Measurements from ENCODE around the gene NCS1.

Gene NCS1

DNA sequence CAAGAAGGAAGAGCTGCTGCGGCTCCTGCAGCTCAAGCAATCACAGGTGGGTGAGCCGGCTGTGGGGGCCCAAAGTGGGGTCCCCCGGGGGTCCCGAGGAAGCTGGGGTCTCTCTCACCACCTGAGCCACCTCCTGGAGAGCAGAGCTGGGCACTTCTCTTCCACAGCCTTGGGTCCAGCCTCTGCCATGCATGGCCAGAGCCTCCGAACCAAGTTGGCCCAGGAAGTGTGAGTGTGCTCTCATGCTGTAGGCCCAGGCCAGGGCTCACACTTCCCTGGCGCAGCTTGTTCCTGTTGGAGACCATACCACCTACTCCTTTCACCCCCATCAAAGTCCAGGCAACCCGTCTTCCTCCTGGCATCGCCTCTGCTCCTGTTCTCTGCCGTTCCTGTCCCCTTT, 113.1 kb downstream of the NCS1 start:
- no peaks in the 10 kb centered on the region for H3F3A ChIP-seq (ENCODE audit: control insufficient read depth, insufficient read depth)
- no peaks in the 10 kb centered on the region for H3K9me3 ChIP-seq (ENCODE audit: control insufficient read depth, insufficient read depth, low read length)
- H3K4me2 ChIP-seq (ENCODE audit: low read length) = no peak overlapping the region
- no peak overlapping the region for H3K4me3 ChIP-seq (ENCODE audit: low read length)
- H4K20me1 ChIP-seq (ENCODE audit: control insufficient read depth, insufficient read depth, low read depth, low read length) = no peaks in the 10 kb centered on the region
- H3K27me3 ChIP-seq (ENCODE audit: control insufficient read depth, low read length) = no peaks in the 10 kb centered on the region
- H3K4me1 ChIP-seq (ENCODE audit: control insufficient read depth, low read length) = no peaks in the 10 kb centered on the region
- H3K27ac ChIP-seq (ENCODE audit: low read depth, low read length) = no peak overlapping the region
- H3K9me2 ChIP-seq (replicated peaks; ENCODE audit: control insufficient read depth, low read length) = no peaks in the 10 kb centered on the region
- H3K36me3 ChIP-seq (ENCODE audit: control insufficient read depth, low read length) = no peaks in the 10 kb centered on the region
- no peaks in the 10 kb centered on the region for H3K79me2 ChIP-seq (ENCODE audit: control insufficient read depth, low read length)
- no peak for TF ChIP-seq EZH2phosphoT487 (IDR thresholded peaks at IDR 0.05; ENCODE audit: borderline replicate concordance, low read length)
- TF ChIP-seq, protein P1, sequence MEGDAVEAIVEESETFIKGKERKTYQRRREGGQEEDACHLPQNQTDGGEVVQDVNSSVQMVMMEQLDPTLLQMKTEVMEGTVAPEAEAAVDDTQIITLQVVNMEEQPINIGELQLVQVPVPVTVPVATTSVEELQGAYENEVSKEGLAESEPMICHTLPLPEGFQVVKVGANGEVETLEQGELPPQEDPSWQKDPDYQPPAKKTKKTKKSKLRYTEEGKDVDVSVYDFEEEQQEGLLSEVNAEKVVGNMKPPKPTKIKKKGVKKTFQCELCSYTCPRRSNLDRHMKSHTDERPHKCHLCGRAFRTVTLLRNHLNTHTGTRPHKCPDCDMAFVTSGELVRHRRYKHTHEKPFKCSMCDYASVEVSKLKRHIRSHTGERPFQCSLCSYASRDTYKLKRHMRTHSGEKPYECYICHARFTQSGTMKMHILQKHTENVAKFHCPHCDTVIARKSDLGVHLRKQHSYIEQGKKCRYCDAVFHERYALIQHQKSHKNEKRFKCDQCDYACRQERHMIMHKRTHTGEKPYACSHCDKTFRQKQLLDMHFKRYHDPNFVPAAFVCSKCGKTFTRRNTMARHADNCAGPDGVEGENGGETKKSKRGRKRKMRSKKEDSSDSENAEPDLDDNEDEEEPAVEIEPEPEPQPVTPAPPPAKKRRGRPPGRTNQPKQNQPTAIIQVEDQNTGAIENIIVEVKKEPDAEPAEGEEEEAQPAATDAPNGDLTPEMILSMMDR (IDR thresholded peaks at IDR 0.05; ENCODE audit: low read depth, low read length, poor library complexity, severe bottlenecking) = no peak

DNA sequence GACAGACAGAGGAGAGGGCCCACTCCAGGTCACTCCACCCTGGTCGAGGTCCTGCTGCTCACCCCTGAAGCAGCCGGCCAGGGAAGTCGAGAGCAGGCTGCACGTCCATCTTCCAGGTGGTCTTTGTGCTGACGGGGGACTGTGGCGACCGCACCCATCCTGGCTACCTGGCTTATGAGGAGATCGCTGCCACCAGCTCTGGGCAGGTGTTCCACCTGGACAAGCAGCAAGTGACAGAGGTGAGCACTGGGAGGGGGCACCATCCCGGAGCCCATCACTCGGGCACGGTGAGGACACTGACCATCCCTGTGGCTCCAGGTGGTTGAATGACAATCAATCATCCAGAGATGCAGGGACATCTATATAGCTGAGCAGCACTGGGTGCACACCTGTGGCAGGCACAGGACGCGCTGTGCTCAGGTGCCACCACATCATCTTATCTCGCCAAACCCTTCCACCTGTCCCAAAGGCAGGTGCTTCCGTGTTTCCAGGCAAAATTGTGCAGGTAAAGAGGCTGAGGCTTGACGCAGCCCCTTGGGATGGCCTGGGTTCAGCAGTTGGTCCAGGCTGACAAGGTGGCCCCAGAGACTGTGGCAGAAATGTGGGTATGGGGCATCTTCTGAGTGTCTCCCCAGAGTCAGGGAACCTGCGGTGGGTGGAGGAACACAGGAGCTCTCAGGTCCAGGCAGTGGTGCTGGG, 114.0 kb downstream of the NCS1 start:
- no peak overlapping the region for H3K4me2 ChIP-seq (ENCODE audit: low read length)
- H3K9me2 ChIP-seq (replicated peaks; ENCODE audit: control insufficient read depth, low read length) = no peaks in the 10 kb centered on the region
- H4K20me1 ChIP-seq (ENCODE audit: control insufficient read depth, insufficient read depth, low read depth, low read length) = no peaks in the 10 kb centered on the region
- no peaks in the 10 kb centered on the region for H3F3A ChIP-seq (ENCODE audit: control insufficient read depth, insufficient read depth)
- H3K79me2 ChIP-seq (ENCODE audit: control insufficient read depth, low read length) = no peaks in the 10 kb centered on the region
- no peaks in the 10 kb centered on the region for H3K9me3 ChIP-seq (ENCODE audit: control insufficient read depth, insufficient read depth, low read length)
- H3K4me1 ChIP-seq (ENCODE audit: control insufficient read depth, low read length) = no peaks in the 10 kb centered on the region
- TF ChIP-seq, protein P1 (IDR thresholded peaks at IDR 0.05; ENCODE audit: low read depth, low read length, poor library complexity, severe bottlenecking) = no peak
- TF ChIP-seq EZH2phosphoT487 (IDR thresholded peaks at IDR 0.05; ENCODE audit: borderline replicate concordance, low read length) = no peak
- H3K4me3 ChIP-seq (ENCODE audit: low read length) = no peak overlapping the region
- no peak overlapping the region for H3K27ac ChIP-seq (ENCODE audit: low read depth, low read length)
- H3K27me3 ChIP-seq (ENCODE audit: control insufficient read depth, low read length) = no peaks in the 10 kb centered on the region
- H3K36me3 ChIP-seq (ENCODE audit: control insufficient read depth, low read length) = no peaks in the 10 kb centered on the region

Data from DOHH2 (cell line).